H1 (cell line): Measurements from ENCODE around the gene ARHGEF10L. TPM values are rescaled to one million over a fixed set of nuclear protein-coding genes. Genes with fewer than 3 reads are reported as not detected.

Experiments used
- CBX5 ChIP-seq: fragments of 300-800, 300-1000 bp; sonication (generic); IDR thresholded peaks from 2 replicates; pipeline ENCODE4 v1.7.1; 2016; ENCODE audit warnings: antibody characterized with exemption, low read length, low read depth
- CEBPB ChIP-seq: IDR thresholded peaks from 2 replicates; pipeline ENCODE4 v1.6.1; 2012; ENCODE audit warnings: low read depth, low read length
- EP300 ChIP-seq, 2 experiments: IDR thresholded peaks; 1 replicate in 1 of 2; 2 replicates in 1 of 2; pipeline ENCODE4 v1.6.1; 2011 to 2012; ENCODE audit warnings: low read depth in 2 of 2, low read length in 2 of 2, mild to moderate bottlenecking in 2 of 2, borderline replicate concordance in 1 of 2, inconsistent platforms in 1 of 2, moderate library complexity in 1 of 2
- KDM1A ChIP-seq: fragments of 200-600, 300-600 bp; sonication (generic); IDR thresholded peaks from 2 replicates; pipeline ENCODE4 v1.7.1; 2016; ENCODE audit warnings: mild to moderate bottlenecking, low read length, borderline replicate concordance
- SP1 ChIP-seq: IDR thresholded peaks from 2 replicates; pipeline ENCODE4 v1.6.1; 2011; ENCODE audit warnings: low read depth, low read length
- polyA plus RNA-seq, 7 experiments: library from polyadenylated mRNA; depleted of rRNA in 3 of 7; stranded (reverse) in 5 of 7; unstranded in 2 of 7; fragments of >200 nt in 5 of 7; fragments of 200-250 nt in 2 of 7; gene quantifications; 1 replicate in 5 of 7; 2 replicates in 1 of 7; 4 replicates in 1 of 7; pipeline versions ENCODE4 v1.2.1 to v1.2.3, GENCODE V29; 2011 to 2013; ENCODE audit warnings: missing spikeins in 2 of 7, mixed read lengths in 2 of 7
- total RNA-seq: library from RNA; stranded (reverse); fragmentation: NEBNext Ultra II Directional; extraction: Animal tissue kit (Norgen Biotek cat#: 25700); gene quantifications from 2 replicates; pipeline ENCODE4 v1.2.1, GENCODE V29; 2021
- TF ChIP-seq, protein P1 (sequence below): IDR thresholded peaks from 2 replicates; pipeline ENCODE4 v1.6.1; 2011; ENCODE audit warnings: low read depth, mild to moderate bottlenecking, low read length; ENCODE audit not compliant: insufficient read depth

The ARHGEF10L gene
- total and polyA plus RNA-seq, 2 of the 8 experiments (the other 6 are each of a cell fraction or from before 2014, with no cell fraction given), result 33.6 to 39.6 TPM

DNA sequence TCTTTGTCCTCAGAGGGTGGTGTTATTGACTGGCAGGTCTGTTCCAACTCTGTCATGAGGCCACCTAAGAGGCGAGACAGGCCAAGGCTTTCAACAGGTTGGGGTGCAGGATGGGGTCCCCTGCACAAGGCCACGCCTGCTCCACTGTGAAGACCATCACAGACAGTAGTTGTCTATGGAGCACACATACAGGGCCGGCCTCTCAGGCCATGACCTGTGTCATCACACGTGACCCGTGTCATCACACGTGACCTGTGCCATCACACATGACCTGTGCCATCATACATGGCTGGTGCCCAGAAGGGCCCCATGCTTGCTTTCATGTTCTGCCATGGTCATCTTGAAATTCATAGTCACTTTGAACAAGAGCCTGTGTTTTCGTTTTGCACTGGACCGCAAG, 91.9 kb downstream of the ARHGEF10L start (continued):
- TF ChIP-seq, protein P1, sequence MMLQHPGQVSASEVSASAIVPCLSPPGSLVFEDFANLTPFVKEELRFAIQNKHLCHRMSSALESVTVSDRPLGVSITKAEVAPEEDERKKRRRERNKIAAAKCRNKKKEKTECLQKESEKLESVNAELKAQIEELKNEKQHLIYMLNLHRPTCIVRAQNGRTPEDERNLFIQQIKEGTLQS, result no peak
- TF ChIP-seq SP1 (no peak), CEBPB (no peak), KDM1A (no peak), CBX5 (no peak), EP300 (IDR thresholded peaks at IDR 0.05; ENCODE audit: borderline replicate concordance in 1 of 2, low read depth in 2 of 2, low read length in 2 of 2) (no peak)
